PC-9 (cell line): ENCODE measurements around the gene PIK3C2G. TPM values are rescaled to one million over a fixed set of nuclear protein-coding genes. Genes with fewer than 3 reads are reported as not detected.

Experiments
- BruUV-seq: library from RNA; stranded (reverse); fragments of 400-500 nt; replicated peaks from 2 replicates; lab custom pipeline; 2021; lab: Mats Ljungman, UMichigan
- CTCF ChIA-PET: fragments of 300-600 bp; sonication (Branson Sonifier 250); formaldehyde crosslinking; loops from one replicate; lab custom pipeline; 2022; ENCODE audit warnings: antibody characterized with exemption; lab: Charles Lee
- POLR2A ChIA-PET: fragments of 300-600 bp; sonication (Branson Sonifier 250); formaldehyde crosslinking; loops from one replicate; lab custom pipeline; 2022; ENCODE audit warnings: antibody characterized with exemption; ENCODE audit not compliant: unreplicated experiment; lab: Charles Lee
- DNase-seq, 2 experiments: peaks; one replicate each; pipeline versions ENCODE4 v3.0.0 to v3.0.0-alpha.2; 2015 to 2022; ENCODE audit warnings: mixed read lengths in 1 of 2
- H2AFZ ChIP-seq: fragments of 200-600 bp; sonication (generic); 2 replicates; pipeline ENCODE4 v1.8.1; 2017; ENCODE audit warnings: antibody characterized with exemption
- H3F3A ChIP-seq: fragments of 200-600 bp; sonication (generic); 2 replicates; pipeline ENCODE4 v1.8.1; 2017; ENCODE audit warnings: antibody characterized with exemption, mild to moderate bottlenecking, low read depth; ENCODE audit not compliant: insufficient read depth
- H3K27ac ChIP-seq: fragments of 200-600 bp; sonication (generic); 2 replicates; pipeline ENCODE4 v1.6.1; 2016; ENCODE audit warnings: mixed run types
- H3K27me3 ChIP-seq: fragments of 200-600 bp; sonication (generic); 2 replicates; pipeline ENCODE4 v1.6.1; 2016; ENCODE audit warnings: low read depth, mixed run types; ENCODE audit not compliant: insufficient read depth
- H3K36me3 ChIP-seq: fragments of 200-600 bp; sonication (generic); 2 replicates; pipeline ENCODE4 v1.6.1; 2016; ENCODE audit warnings: low read depth, mixed run types
- H3K4me1 ChIP-seq: fragments of 200-600 bp; sonication (generic); replicated peaks from 2 replicates; pipeline ENCODE4 v1.6.1; 2016; ENCODE audit warnings: mixed run types; ENCODE audit not compliant: insufficient read depth
- H3K4me2 ChIP-seq: fragments of 200-600 bp; sonication (generic); 2 replicates; pipeline ENCODE4 v1.6.1; 2017; ENCODE audit warnings: mixed run types
- H3K4me3 ChIP-seq: fragments of 200-600 bp; sonication (generic); 2 replicates; pipeline ENCODE4 v1.6.1; 2016; ENCODE audit warnings: mixed run types
- H3K79me2 ChIP-seq: fragments of 200-600 bp; sonication (generic); 2 replicates; pipeline ENCODE4 v1.6.1; 2017; ENCODE audit warnings: low read depth, mixed run types
- H3K9me2 ChIP-seq: fragments of 200-600 bp; sonication (generic); 2 replicates; pipeline ENCODE4 v1.8.1; 2017; ENCODE audit warnings: mild to moderate bottlenecking; ENCODE audit not compliant: insufficient read depth
- H3K9me3 ChIP-seq: fragments of 200-600 bp; sonication (generic); 2 replicates; pipeline ENCODE4 v1.8.1; 2016; ENCODE audit warnings: low read depth; ENCODE audit not compliant: insufficient read depth
- H4K20me1 ChIP-seq: fragments of 200-600 bp; sonication (generic); 2 replicates; pipeline ENCODE4 v1.8.1; 2017; ENCODE audit not compliant: insufficient read depth
- EZH2 ChIP-seq: fragments of 200-600 bp; sonication (generic); IDR thresholded peaks from 2 replicates; pipeline ENCODE4 v1.8.0; 2017; ENCODE audit warnings: antibody characterized with exemption, low read depth
- intact Hi-C: fragments of 100-400 bp; cut with micrococcal nuclease; formaldehyde crosslinking; loops from one replicate; pipeline ENCODE4 v1.10.0; 2022; ENCODE audit not compliant: unreplicated experiment
- total RNA-seq: library from RNA; stranded (reverse); gene quantifications from 2 replicates; pipeline ENCODE4 v1.2.3, GENCODE V29; 2021
- TF ChIP-seq, protein P1 (sequence below): fragments of 200-600 bp; sonication (generic); conservative IDR thresholded peaks from 2 replicates; pipeline ENCODE4 v1.6.1; 2017; ENCODE audit warnings: mixed run types, antibody characterized with exemption, mild to moderate bottlenecking, moderate library complexity

Gene PIK3C2G
- total RNA-seq, 1 experiment from 2014 or later: 1.4 TPM

GRCh38 chr12:18221726-18222125 lies 39.6 kb upstream of the PIK3C2G start:
- intact Hi-C loops: no loop called here
- TF ChIP-seq, protein P1, sequence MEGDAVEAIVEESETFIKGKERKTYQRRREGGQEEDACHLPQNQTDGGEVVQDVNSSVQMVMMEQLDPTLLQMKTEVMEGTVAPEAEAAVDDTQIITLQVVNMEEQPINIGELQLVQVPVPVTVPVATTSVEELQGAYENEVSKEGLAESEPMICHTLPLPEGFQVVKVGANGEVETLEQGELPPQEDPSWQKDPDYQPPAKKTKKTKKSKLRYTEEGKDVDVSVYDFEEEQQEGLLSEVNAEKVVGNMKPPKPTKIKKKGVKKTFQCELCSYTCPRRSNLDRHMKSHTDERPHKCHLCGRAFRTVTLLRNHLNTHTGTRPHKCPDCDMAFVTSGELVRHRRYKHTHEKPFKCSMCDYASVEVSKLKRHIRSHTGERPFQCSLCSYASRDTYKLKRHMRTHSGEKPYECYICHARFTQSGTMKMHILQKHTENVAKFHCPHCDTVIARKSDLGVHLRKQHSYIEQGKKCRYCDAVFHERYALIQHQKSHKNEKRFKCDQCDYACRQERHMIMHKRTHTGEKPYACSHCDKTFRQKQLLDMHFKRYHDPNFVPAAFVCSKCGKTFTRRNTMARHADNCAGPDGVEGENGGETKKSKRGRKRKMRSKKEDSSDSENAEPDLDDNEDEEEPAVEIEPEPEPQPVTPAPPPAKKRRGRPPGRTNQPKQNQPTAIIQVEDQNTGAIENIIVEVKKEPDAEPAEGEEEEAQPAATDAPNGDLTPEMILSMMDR: no peak
- no peak for TF ChIP-seq EZH2
- Histone ChIP-seq H3K27me3 (no peaks in the 10 kb centered on the region), H3F3A (no peaks in the 10 kb centered on the region), H3K36me3 (no peaks in the 10 kb centered on the region), H3K4me2 (no peak overlapping the region), H2AFZ (0 out of 2 replicates have a peak overlapping the region, but pooled peaks have one; percentile 58), H3K4me3 (no peak overlapping the region), H3K79me2 (no peaks in the 10 kb centered on the region), H3K27ac (no peak overlapping the region), H3K4me1 (no peaks in the 10 kb centered on the region), H3K9me2 (no peaks in the 10 kb centered on the region), H4K20me1 (no peaks in the 10 kb centered on the region), H3K9me3 (no peaks in the 10 kb centered on the region)
- BruUV-seq: no TSS peak
- ChIA-PET POLR2A (no interaction called here), CTCF (no interaction called here)
- no peak for DNase-seq

DNA sequence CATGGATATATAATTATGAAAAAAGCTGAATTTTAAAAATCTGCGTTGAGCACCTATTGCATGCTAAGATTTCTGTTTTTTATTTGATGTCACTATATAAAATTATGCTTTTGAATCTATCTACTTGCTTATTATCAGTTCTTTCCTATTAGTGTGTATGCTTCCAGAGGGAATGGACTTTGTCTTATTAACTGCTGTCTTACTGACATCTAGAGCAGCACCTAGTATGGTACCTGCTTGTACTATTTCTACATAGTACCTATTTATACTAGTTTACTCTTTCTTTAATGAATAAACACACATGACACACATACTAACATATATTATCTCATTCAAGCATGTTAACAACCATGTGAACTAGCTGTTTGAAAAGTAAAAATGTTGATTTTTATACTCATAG lies 38.6 kb upstream of the PIK3C2G start:
- no TSS peak for BruUV-seq
- Histone ChIP-seq H3F3A (no peaks in the 10 kb centered on the region), H3K27ac (no peak overlapping the region), H2AFZ (no peak overlapping the region), H3K36me3 (no peaks in the 10 kb centered on the region), H3K4me1 (no peaks in the 10 kb centered on the region), H3K79me2 (no peaks in the 10 kb centered on the region), H4K20me1 (no peaks in the 10 kb centered on the region), H3K4me3 (no peak overlapping the region), H3K4me2 (no peak overlapping the region), H3K27me3 (no peaks in the 10 kb centered on the region), H3K9me3 (no peaks in the 10 kb centered on the region), H3K9me2 (no peaks in the 10 kb centered on the region)
- no peak for TF ChIP-seq EZH2
- TF ChIP-seq, protein P1: no peak
- CTCF ChIA-PET: no interaction called here
- DNase-seq: no peak
- intact Hi-C loops: no loop called here
- POLR2A ChIA-PET: no interaction called here

- CTCF ChIA-PET: interaction anchor here (0.7 kb wide), 1 partner anchor 1284 kb away, joined by 4 read pairs; no protein-coding TSS in a partner anchor
Measured at GRCh38 chr12:18224745-18225144, 36.6 kb upstream of the PIK3C2G start.

More at GRCh38 chr12:18224745-18225144, 36.6 kb upstream of the PIK3C2G start:
- Histone ChIP-seq H4K20me1 (no peaks in the 10 kb centered on the region), H3K4me2 (no peak overlapping the region), H3F3A (no peaks in the 10 kb centered on the region), H3K9me3 (no peaks in the 10 kb centered on the region), H3K4me3 (no peak overlapping the region), H3K27me3 (no peaks in the 10 kb centered on the region), H2AFZ (no peak overlapping the region), H3K4me1 (no peaks in the 10 kb centered on the region), H3K36me3 (no peaks in the 10 kb centered on the region), H3K27ac (no peak overlapping the region), H3K9me2 (no peaks in the 10 kb centered on the region), H3K79me2 (no peaks in the 10 kb centered on the region)
- no peak for DNase-seq
- no TSS peak for BruUV-seq
- no peak for TF ChIP-seq EZH2
- TF ChIP-seq, protein P1: peak; percentile 60
- intact Hi-C loops: loop anchor here (1.0 kb wide), 1 partner anchor 83 kb away; no protein-coding TSS in a partner anchor
- POLR2A ChIA-PET: interaction anchor here (0.6 to 0.7 kb wide), 2 partner anchors 1053 to 1668 kb away, joined by 3 to 7 read pairs; no protein-coding TSS in a partner anchor
